GM19452 (cell line): ENCODE data around the gene PSME2.

Experiments used
- ATAC-seq: cut with Tn5 transposase; IDR thresholded peaks from one replicate; pipeline ENCODE4 v1.9.1; 2021; ENCODE audit not compliant: unreplicated experiment

PSME2 gene

GRCh38 chr14:24179961-24180796 is 33.8 kb upstream of the PSME2 start:
- ATAC-seq, result no peak

- ATAC-seq, result no peak
These were observed 33.0 kb upstream of the PSME2 start for GRCh38 chr14:24179294-24179960.

DNA sequence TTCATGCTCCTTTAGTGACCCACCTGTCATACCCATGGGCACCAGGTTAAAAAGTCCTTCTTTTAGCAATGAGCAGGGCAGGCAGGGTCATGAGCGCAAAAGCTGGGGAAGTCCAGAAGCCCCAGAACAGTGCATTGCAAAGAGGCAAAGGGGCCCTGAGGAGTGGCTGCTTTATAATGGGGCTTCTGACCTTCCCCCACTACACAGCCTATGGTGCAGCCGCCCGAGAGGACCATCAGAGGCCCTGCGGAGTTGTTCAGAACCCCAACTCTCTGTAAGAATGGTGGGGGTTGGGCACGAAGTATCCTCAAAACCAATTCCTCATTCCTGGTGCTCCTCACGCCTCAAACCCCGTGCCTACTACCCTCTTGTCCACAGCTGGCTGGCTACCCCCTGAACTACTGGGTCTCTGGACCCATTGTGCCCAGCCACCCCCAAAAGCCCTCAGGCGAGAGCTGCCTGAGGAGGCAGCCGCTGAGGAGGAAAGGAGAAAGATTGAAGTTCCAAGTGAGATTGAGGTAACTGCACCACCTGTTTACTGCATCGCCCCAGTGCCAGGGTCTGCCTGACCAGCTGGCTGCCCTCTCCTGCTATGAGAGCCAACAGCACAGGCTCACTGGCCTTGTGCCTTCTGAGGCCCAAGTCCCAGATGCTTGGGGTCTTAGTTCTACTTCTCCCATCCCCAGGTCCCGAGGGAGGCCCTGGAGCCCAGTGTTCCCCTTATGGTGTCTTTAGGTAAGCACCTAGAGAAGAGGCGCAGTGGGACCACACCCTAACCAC is 32.2 kb upstream of the PSME2 start:
- no peak for ATAC-seq

DNA sequence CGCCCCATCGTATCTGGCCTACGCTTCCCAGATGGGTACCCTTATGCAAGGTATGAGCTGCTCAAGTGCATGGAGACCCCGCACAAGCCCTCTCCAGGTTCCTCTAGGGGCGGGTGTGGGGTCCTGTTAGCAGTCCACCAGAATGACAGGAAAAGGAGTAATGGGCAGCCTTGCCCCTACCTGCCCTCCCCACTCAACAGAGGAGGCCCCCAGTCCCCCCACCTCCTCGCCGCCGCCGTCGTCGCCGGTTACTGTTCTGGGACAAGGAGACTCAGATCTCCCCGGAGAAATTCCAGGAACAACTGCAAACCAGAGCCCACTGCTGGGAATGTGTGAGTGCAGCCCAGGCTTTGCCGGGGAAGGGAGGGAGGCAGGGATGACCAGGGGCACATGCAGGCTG is 31.5 kb upstream of the PSME2 start:
- ATAC-seq, result no peak

DNA sequence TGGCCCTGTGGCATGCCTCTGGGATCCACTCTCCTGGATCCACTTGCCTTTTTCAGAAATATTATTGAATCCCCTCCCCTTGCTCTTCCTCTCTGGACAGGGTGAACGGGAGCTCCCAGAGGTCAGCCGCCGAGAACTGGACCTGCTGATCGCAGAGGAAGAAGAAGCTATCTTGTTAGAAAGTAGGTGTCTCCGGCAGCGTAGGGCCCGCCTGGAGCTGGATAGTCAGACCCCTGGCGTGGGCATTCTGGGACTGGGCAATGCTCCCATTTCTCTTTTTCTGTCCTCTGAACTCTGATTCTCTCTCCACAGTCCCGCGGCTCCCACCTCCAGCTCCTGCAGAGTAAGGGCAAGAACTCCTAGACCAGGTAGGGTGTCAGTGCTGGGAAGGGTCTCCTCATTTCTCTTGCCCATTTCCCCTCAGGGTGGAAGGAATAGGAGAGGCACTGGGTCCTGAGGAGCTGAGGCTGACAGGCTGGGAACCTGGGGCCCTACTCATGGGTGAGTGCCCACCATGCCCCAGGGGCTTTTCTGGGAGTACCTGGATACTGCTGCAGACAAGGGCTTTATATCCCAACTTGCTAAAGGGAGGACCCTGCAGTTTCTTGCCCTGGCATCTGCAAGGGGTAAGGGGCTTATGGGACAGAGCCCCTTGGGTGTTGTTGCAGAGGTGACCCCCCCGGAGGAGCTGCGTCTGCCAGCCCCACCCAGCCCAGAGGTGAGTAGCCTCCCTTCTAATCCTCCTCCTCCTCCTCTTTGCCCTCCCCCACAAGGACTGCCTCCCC is 30.8 kb upstream of the PSME2 start:
- no peak for ATAC-seq

- ATAC-seq, result no peak
These were observed 30.2 kb upstream of the PSME2 start for GRCh38 chr14:24176599-24176998.

DNA sequence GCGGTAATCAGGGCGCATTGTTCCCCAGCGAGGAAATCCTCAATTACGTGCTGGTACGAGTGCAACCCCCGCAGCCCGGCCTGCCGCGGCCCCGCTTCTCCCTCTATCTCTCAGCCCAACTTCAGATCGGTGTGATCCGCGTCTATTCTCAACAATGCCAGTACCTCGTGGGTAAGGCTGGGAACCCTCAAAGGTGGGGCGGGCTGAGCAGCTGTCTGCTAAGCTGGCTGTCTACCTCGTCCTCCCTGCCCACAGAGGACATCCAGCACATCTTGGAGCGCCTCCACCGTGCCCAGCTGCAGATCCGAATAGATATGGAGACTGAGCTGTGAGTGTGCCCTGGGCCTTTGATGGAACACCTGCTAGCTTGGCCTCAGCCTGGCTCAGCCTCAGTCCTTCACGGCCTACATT is 26.5 kb upstream of the PSME2 start:
- no peak for ATAC-seq

- ATAC-seq, result no peak
These were observed 26.0 kb upstream of the PSME2 start for GRCh38 chr14:24172261-24172860.

DNA sequence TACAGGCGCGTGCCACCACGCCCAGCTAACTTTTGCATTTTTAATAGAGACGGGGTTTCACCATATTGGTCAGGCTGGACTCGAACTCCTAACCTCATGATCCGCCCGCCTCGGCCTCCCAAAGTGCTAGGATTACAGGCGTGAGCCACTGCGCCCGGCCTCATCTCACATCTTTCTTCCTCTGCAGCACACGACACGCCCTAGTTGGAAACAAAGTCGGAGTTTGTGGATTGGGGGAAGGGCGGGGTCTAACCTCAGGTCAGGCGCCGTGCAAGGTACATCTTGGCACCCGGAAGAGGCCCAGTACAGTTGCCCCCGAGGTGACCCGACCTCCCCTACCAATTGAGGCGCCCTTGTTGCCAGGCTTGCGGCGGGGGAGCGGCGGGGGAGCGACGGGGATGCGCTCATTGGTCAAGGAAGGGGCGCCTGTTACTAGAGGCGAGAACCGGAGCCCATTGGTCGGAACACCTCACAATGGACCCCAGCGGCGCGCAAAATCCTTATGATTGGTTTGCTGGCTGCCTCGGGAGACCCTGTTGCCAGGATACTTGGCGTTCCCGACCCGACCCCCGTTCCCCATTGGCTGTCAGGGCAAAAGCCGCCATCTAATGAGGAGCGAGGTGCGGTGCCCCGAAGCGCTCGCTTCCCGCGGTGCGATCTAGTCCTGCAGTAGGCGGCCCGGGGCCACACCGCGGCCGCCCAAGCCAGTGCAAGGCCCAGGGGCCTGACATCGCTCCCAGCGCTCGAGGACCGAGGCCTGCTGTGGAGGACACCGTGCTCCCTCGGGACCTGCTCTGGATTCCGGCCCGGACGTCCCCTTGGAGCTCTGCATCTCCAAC is 25.2 kb upstream of the PSME2 start, which contains the start of gene REC8:
TSS of gene REC8 (plus strand) at position 659 of the 839 bp plus-strand sequence. CDS start 473 bp downstream, outside the sequence.
- ATAC-seq, result peak; percentile 77

DNA sequence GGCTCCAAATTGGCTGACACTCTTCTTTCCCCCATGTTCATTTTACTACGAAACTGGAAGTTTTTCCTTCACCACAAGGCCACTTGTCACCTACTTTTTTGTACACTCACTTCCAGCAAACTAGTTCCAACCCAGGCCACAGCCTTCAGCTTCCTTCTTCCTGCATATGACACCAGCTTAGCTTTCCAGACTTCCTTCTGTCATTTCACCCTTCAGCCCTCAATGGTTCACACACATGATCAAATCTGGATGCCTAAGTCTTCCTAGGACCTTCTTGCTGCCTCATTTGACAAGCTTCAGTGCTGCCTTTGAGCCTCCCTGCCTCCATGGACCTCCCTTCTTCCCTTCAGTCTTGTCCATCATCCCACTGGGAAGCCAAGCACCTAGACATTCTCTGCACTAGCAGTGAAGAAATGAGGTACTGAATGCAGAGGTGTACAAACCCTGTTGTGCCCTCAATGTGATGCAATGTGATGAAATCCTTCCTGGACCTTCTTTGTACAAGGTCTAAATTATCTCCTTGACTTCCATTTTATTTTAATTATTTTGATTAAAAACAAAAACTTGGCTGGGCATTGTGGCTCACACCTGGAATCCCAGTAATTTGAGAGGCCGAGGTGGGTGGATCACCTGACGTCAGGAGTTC is 21.2 kb upstream of the PSME2 start:
- no peak for ATAC-seq

- no peak for ATAC-seq
These were observed 19.4 kb upstream of the PSME2 start for GRCh38 chr14:24165785-24166184.

DNA sequence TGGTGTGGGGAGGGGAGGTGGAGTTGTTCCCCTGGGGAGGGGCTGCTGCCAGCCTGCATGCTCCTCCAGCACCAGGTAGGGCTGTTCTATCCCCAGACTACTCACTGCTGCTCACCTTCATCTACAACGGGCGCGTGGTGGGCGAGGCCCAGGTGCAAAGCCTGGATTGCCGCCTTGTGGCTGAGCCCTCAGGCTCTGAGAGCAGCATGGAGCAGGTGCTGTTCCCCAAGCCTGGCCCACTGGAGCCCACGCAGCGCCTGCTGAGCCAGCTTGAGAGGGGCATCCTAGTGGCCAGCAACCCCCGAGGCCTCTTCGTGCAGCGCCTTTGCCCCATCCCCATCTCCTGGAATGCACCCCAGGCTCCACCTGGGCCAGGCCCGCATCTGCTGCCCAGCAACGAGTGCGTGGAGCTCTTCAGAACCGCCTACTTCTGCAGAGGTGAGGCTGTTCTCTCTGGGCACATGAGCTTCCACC is 18.1 kb upstream of the PSME2 start:
- no peak for ATAC-seq

DNA sequence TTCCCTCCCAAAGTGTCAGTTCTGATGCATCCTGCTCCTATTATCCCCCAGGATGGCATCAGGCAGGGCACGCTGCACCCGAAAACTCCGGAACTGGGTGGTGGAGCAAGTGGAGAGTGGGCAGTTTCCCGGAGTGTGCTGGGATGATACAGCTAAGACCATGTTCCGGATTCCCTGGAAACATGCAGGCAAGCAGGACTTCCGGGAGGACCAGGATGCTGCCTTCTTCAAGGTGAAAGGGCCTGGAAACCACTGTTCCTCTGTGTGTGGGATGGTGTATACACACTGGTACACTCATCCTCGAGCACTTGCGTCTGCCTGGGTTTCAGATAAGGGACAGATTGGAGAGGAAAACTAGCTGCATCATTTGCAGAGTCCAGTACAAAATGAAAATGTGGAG is 15.7 kb upstream of the PSME2 start:
- ATAC-seq, result no peak

DNA sequence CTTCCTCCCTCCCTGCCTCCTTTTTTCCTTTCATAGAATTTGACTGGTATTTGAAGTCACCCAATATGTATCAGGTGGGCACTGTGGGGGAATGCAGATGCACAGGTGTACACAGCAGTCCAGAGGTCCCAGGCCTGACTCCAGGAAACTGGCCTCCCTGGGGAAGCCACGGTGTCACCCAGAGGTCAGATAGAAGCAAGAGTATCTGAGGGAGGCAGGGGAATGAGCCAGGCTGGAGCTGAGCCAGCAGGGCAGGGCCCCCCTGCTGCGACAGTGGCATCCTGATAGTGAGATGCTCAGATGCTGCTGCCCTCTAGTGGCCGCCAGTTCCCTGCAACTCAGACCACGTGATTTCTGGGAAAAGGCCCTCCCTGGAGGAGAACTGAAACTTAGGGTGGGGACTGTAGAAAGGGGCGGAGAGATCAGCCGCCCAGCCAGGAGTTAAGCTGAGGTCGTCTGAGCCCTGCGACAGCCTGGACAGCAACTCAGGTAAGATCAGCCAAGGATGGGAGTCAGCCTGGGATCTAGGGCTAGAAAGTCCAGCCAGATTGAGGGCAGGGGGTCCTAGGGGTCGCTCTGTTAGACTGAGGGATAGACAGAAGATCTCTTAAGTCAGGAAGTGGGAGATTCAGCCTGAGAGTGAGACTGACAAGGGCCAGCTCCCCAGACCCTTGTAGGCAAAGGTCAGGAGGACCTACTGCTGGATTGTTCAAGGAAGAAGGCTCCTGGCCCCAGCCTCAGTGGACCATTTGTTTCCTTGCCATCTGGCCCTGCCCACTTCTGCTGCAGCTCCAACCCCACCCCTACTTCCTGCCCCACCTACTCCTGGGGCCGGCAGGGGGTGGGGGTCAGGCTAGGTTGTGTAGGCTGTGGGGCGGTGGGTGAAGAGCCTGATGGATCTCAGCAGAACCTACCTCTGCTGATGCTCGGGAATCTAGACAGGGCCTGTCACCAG is 14.7 kb upstream of the PSME2 start, which contains the start of gene IRF9:
TSS of gene IRF9 (plus strand) at position 416 of the 955 bp plus-strand sequence. CDS start 880 bp downstream, outside the sequence.
- ATAC-seq, result peak; percentile 81

DNA sequence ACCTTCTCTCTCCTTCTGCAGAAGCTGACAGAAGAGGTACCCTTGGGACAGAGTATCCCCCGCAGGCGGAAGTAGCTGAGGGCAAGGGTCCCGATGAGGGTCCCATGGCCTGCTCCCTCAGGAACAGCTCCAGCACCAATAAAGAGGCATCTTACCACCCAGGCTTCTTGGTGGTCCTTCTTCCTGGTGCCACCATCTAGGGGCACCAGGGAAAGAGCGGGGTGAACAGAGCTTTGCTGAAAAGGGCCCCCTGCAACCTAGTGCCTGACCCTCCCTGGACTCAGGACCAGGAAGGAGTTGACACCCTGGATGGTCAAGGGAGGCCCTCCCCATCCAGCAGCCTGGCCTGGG is 14.1 kb upstream of the PSME2 start:
- ATAC-seq, result no peak

DNA sequence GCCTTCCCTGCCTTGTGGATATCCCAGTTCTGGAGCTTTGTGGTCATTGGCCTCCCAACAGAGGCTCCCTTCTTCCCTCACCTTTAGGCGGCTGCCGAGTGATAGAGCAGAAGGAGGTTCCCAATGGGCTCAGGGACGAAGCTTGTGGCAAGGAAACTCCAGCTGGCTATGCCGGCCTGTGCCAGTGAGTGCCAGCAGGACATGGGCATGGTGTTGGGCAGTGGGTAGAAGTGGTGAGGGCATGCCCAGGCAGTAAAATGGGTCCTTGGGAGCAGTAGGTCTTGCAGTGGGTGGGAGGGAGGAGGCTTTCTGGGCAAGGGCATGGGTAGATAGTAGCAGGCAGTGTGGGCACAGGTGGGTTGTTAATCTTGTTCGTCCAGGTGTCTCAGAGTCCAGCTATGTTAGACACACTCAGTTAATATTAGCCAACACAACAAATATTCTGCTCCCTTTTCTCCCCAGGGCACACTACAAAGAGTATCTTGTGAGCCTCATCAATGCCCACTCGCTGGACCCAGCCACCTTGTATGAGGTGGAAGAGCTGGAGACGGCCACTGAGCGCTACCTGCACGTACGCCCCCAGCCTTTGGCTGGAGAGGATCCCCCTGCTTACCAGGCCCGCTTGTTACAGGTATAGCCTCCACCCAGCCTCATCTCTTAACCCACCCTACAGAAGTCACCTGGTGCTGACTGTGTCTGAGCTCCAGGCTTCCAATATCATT is 13.5 kb upstream of the PSME2 start:
- ATAC-seq, result no peak

DNA sequence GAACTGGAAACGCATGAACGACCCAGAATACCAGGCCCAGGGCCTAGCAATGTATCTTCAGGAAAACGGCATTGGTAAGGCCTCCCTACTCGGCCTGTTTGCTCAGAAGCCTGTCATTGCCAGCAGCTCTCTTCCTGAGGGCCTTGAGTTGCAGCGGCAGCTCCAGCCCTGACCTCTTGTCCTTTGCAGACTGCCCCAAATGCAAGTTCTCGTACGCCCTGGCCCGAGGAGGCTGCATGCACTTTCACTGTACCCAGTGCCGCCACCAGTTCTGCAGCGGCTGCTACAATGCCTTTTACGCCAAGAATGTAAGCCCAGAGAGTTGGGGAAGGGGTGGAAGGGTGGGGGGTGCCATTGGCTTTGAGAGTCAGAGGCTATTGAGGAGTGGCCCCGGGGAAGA is 10.9 kb upstream of the PSME2 start:
- no peak for ATAC-seq
